HTERT RPE-1 (cell line): ENCODE data around the gene PIK3R6.

Source experiments
- in situ Hi-C: fragments of 300-500 bp; cut with MboI; formaldehyde crosslinking; loops from 4 replicates; pipeline ENCODE4 v1.14.3; 2020; ENCODE audit warnings: low sequenced_read_pairs

The PIK3R6 gene

DNA sequence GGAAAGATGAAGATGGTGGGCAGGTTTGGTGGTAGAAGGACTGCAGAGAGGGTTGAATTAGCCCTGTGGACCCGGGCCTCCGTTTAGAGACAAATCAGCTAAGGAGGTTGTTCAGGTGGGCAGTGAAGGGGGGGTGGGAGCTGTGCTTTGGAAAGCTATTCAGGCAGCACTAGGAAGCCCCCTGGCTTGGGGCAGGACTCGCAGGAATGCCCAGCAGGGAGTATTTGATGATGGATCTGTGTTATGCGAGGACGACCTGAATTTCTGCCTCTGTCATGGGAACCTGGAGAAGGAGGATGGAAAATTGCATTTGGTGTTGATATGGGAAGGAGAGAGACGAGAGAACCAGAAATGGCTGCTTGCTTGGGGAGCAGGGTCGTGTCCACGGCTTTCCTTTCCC, 112.6 kb downstream of the PIK3R6 start:
- in situ Hi-C loops = no loop called here

DNA sequence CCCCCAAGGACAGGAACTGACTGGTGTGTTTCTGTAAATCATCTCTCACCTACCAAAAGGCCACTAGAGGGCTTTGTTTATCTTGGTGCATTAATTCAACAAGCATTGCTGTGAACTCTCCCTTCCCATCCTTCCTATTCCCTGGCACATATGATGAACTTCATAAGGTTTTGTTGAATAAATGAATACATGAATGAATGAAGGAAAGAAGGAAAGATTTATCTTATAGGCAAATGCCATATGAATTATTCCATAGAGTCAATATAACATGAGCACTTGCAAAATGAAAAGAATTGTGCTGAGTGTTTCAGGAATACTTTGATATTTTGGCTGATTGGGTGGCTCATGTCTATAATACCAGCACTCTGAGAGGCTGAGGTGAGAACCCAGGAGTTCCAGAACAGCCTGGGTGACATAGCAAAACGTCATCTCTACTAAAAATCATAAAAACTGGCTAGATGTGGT, 113.5 kb downstream of the PIK3R6 start:
- in situ Hi-C loops = no loop called here

DNA sequence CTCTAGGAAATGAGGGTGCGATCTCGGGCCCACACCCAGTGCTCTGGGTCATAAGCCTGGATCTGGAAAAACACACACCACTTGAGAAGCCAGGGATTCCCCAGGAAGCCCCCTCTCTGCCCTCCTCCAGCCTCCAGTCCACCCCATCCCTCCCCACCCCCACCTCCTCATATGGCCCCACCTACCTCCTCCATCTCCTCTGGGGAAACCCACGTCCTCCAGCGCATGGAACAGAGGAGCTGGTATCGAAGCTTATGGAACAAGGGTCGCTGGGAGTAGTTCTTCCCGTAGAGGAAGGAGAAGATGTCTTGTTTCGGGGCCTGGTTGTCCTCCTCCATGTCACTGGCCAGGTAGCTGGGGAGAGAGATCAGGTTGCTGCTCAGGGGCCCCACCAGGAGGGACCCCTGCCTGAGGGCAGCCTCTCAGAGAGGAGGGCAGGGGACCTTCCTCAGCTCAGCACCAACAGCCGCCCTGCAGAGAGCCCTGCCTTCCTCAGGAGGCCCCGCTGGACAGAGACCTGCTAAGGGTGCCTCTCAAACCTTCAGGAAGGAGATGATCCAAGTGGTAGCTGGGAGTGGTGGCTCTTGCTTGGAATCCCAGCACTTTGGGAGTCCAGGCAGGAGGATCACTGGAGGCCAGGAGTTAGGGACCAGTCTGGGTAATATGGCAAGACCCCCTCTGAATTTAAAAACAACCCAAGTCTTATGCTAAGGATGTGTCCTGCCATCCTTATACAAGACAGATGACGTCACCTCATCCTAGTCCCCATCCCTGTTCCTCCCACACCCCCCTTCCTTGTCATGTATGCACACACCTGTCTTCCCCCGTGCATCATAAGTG, 114.1 kb downstream of the PIK3R6 start:
- in situ Hi-C loops = no loop called here
